Activated naive CD4-positive, alpha-beta T cell treated with anti-CD3 and anti-CD28 coated beads, Interleukin-2, amount 10 ng/mL, durations not matched to agents 7 days and 5 days (primary cell): ENCODE results near the gene NALCN.

Experiments
- CTCF ChIA-PET: fragments of 350-600 bp; sonication (Branson Sonifier 250); formaldehyde crosslinking; loops from one replicate; lab custom pipeline; 2021; ENCODE audit warnings: antibody characterized with exemption; lab: Charles Lee
- DNase-seq: peaks from one replicate; pipeline ENCODE4 v3.0.0-alpha.2; 2020
- H3K27ac Mint-ChIP-seq: one replicate; pipeline ENCODE4 v1.8.0; 2021; ENCODE audit warnings: mild to moderate bottlenecking, moderate library complexity, mixed read lengths
- H3K27me3 Mint-ChIP-seq: one replicate; pipeline ENCODE4 v1.8.0; 2021; ENCODE audit warnings: mild to moderate bottlenecking, mixed read lengths
- H3K36me3 Mint-ChIP-seq: one replicate; pipeline ENCODE4 v1.8.0; 2021; ENCODE audit warnings: mixed read lengths
- H3K4me1 Mint-ChIP-seq: one replicate; pipeline ENCODE4 v1.8.0; 2021; ENCODE audit warnings: mixed read lengths
- H3K4me3 Mint-ChIP-seq: one replicate; pipeline ENCODE4 v1.8.0; 2021; ENCODE audit warnings: mild to moderate bottlenecking, moderate library complexity, mixed read lengths
- H3K9me3 Mint-ChIP-seq: one replicate; pipeline ENCODE4 v1.8.0; 2021; ENCODE audit warnings: mixed read lengths

Gene NALCN

DNA sequence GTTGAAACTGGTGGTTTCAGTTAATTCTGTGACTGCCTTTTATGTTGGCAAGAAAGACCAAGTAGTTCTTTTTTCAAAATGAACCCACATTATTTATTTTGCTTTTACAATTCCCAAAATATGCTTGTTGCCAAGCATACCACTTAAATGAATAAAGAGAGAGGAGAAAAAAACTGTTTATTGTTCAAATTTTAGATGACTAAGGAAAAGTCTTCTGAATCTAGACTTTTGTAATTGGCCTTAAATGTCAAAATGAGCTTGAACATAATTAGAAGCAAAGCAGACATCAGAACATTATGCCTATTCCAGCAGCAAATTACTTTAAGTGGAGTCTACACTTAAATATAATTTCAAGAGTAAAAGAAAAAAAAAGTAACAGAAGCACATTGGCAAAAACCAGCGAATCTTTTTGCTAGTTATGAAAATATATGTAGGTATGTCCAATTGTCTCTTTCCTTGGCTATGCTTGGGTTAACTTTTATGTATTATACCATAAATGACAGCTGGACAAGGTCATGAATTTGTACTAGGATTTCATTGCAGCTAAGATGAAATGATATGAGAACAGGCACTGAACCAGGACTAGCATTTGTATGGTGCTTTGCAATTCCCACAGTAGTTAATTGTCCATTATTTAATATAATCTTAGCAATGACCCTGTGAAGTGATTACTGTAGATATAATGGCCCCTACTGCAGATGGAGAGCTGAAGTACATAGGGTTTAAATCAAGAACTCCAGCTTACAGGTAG, 211.9 kb downstream of the NALCN start:
- Mint-ChIP-seq H3K4me1 (no peaks in the 10 kb centered on the region), H3K36me3 (no peaks in the 10 kb centered on the region), H3K4me3 (no peak overlapping the region), H3K27me3 (no peaks in the 10 kb centered on the region), H3K27ac (no peak overlapping the region), H3K9me3 (no peaks in the 10 kb centered on the region)
- CTCF ChIA-PET = no interaction called here
- DNase-seq = no peak

DNA sequence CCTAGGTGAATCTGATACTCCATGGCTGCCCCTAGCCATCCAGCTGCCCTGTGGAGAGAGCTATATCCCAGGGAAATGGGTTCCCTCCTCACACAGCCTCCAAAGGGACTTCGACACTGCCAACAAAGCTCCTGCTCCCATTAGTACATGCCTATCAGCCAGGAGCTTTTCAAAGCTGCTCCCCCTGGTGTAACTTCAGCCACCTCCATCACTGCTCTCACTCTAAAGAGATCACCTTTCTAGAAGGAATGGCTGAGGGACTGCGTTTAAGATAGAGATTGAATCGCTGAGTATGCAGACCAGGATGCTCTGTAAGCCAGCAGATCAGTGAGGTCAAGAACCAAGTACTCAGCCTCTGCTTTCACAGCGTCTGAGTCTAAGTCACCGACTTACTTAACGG, 213.7 kb downstream of the NALCN start:
- Mint-ChIP-seq H3K9me3 (no peaks in the 10 kb centered on the region), H3K4me3 (no peak overlapping the region), H3K36me3 (no peaks in the 10 kb centered on the region), H3K4me1 (no peaks in the 10 kb centered on the region), H3K27ac (no peak overlapping the region), H3K27me3 (no peaks in the 10 kb centered on the region)
- CTCF ChIA-PET = no interaction called here
- DNase-seq = no peak

- no peaks in the 10 kb centered on the region for H3K36me3 Mint-ChIP-seq
- no peaks in the 10 kb centered on the region for H3K9me3 Mint-ChIP-seq
- CTCF ChIA-PET = no interaction called here
- H3K4me1 Mint-ChIP-seq = no peaks in the 10 kb centered on the region
- H3K4me3 Mint-ChIP-seq = no peak overlapping the region
- no peak for DNase-seq
- H3K27me3 Mint-ChIP-seq = no peaks in the 10 kb centered on the region
- no peak overlapping the region for H3K27ac Mint-ChIP-seq
Measured at GRCh38 chr13:101190976-101191375, 225.3 kb downstream of the NALCN start.

DNA sequence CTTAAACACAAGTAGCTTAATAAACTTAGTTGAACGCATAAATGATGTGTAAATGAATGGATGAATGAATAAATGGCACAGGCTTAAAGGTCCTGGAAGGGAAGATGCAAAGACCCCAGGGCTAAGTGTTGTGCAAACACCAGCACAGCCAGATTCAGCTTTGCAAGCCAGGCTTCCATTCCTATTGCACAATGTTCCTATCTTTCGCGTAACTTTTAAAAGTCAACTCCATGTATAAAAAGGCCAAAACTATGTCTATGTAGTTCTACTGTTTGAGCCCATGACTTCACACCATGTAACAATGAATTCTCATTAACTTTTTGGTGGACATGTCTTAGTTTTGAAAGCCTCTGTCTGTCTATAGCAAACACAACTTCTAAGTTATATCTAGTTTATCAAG, 226.0 kb downstream of the NALCN start:
- CTCF ChIA-PET = no interaction called here
- Mint-ChIP-seq H3K36me3 (no peaks in the 10 kb centered on the region), H3K27ac (no peak overlapping the region), H3K4me1 (no peaks in the 10 kb centered on the region), H3K27me3 (no peaks in the 10 kb centered on the region), H3K4me3 (no peak overlapping the region), H3K9me3 (no peaks in the 10 kb centered on the region)
- DNase-seq = no peak

DNA sequence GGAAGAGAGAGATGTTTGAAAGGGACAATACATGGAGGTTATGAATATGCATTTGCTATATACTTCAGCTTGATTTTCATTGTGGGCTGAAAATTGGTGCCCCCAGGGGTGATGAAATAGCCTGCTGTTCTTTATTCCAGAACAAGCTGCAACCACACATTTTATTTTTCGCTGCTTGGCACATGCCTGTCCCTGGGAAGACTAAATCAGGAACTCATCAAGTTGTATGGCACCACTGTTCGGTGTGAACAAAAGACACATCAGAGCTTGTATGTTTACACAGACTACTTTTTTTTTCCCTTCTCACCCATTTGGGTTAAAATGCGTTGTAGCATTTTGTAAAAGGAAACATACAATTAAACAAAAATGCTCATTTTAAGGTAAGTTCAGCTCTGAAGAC, 230.7 kb downstream of the NALCN start:
- Mint-ChIP-seq H3K27me3 (no peaks in the 10 kb centered on the region), H3K9me3 (no peaks in the 10 kb centered on the region), H3K4me1 (no peaks in the 10 kb centered on the region), H3K4me3 (no peak overlapping the region), H3K27ac (no peak overlapping the region), H3K36me3 (no peaks in the 10 kb centered on the region)
- CTCF ChIA-PET = interaction anchor here (1.0 kb wide), 1 partner anchor 58 kb away, joined by 3 read pairs; no protein-coding TSS in a partner anchor
- DNase-seq = no peak

GRCh38 chr13:101181076-101181685, 235.1 kb downstream of the NALCN start:
- Mint-ChIP-seq H3K36me3 (no peaks in the 10 kb centered on the region), H3K4me1 (no peaks in the 10 kb centered on the region), H3K27me3 (no peaks in the 10 kb centered on the region), H3K27ac (no peak overlapping the region), H3K4me3 (no peak overlapping the region), H3K9me3 (no peaks in the 10 kb centered on the region)
- DNase-seq = no peak
- CTCF ChIA-PET = no interaction called here

DNA sequence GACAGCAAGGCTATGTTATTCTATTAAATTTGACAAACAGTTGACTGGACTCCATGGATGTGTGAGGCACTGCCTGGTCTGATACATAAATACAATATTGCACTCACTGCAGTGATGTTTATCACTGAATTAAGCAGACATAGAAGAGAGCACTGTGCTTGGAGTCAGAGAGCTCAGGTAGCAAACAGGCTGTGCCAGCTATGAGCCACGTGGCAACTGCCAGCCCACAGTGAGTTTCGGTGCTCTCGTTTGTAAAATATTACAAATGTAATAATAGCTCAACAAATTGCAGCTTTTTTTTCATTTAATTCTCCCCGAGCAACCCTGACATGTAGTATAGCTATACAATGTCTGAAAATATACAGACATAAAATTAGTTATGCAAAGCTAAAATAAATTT, 237.3 kb downstream of the NALCN start:
- no peaks in the 10 kb centered on the region for H3K9me3 Mint-ChIP-seq
- no peaks in the 10 kb centered on the region for H3K27me3 Mint-ChIP-seq
- no peak for DNase-seq
- no peaks in the 10 kb centered on the region for H3K36me3 Mint-ChIP-seq
- H3K4me1 Mint-ChIP-seq = no peaks in the 10 kb centered on the region
- CTCF ChIA-PET = interaction anchor here (1.4 kb wide), 1 partner anchor 34 kb away, joined by 3 read pairs; no protein-coding TSS in a partner anchor
- no peak overlapping the region for H3K27ac Mint-ChIP-seq
- H3K4me3 Mint-ChIP-seq = no peak overlapping the region

- no peaks in the 10 kb centered on the region for H3K4me1 Mint-ChIP-seq
- no peak for DNase-seq
- H3K27me3 Mint-ChIP-seq = no peaks in the 10 kb centered on the region
- H3K4me3 Mint-ChIP-seq = no peak overlapping the region
- H3K9me3 Mint-ChIP-seq = no peaks in the 10 kb centered on the region
- H3K36me3 Mint-ChIP-seq = no peaks in the 10 kb centered on the region
- CTCF ChIA-PET = no interaction called here
- H3K27ac Mint-ChIP-seq = no peak overlapping the region
Measured at GRCh38 chr13:101178406-101178805, 237.9 kb downstream of the NALCN start.

- Mint-ChIP-seq H3K4me3 (no peak overlapping the region), H3K27ac (no peak overlapping the region), H3K9me3 (no peaks in the 10 kb centered on the region), H3K4me1 (no peaks in the 10 kb centered on the region), H3K36me3 (no peaks in the 10 kb centered on the region), H3K27me3 (no peaks in the 10 kb centered on the region)
- CTCF ChIA-PET = no interaction called here
- DNase-seq = no peak
Measured at GRCh38 chr13:101170306-101170705, 246.0 kb downstream of the NALCN start.

- Mint-ChIP-seq H3K27me3 (peaks cover 8% of the 10 kb centered on the region), H3K27ac (no peak overlapping the region), H3K9me3 (no peaks in the 10 kb centered on the region), H3K4me3 (no peak overlapping the region), H3K36me3 (no peaks in the 10 kb centered on the region), H3K4me1 (no peaks in the 10 kb centered on the region)
- no peak for DNase-seq
- CTCF ChIA-PET = interaction anchor here (1.0 to 1.8 kb wide), 2 partner anchors 9 to 30 kb away, joined by 5 read pairs; no protein-coding TSS in a partner anchor
Measured at GRCh38 chr13:101157261-101157660, 259.0 kb downstream of the NALCN start.

DNA sequence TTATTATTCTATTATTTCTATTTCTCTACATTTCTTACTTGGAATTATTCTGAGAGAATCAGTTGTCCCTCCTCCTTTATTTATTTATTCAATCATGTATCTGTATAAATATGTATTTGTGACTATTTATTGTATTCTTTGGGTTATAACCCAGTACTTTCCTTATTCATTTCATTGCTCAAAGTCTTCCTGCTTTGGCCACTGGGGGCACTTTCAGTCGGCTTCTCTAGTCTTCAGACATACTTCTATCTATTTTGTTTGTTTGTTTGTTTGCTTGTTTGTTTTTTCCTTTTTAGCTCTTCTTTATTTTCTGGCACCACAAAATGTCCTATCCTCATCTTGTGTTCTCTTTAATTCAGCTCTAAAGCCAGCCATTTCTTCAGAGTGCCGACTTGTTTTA, 260.4 kb downstream of the NALCN start:
- Mint-ChIP-seq H3K36me3 (no peaks in the 10 kb centered on the region), H3K27ac (no peak overlapping the region), H3K9me3 (no peaks in the 10 kb centered on the region), H3K27me3 (peaks cover 11% of the 10 kb centered on the region), H3K4me1 (no peaks in the 10 kb centered on the region), H3K4me3 (no peak overlapping the region)
- no peak for DNase-seq
- CTCF ChIA-PET = interaction anchor here (0.6 to 2.6 kb wide), 2 partner anchors 11 to 598 kb away, joined by 3 to 11 read pairs; no protein-coding TSS in a partner anchor

GRCh38 chr13:101152184-101152583, 264.1 kb downstream of the NALCN start:
- Mint-ChIP-seq H3K4me1 (no peaks in the 10 kb centered on the region), H3K4me3 (no peak overlapping the region), H3K27me3 (peaks cover 13% of the 10 kb centered on the region), H3K27ac (no peak overlapping the region), H3K36me3 (no peaks in the 10 kb centered on the region), H3K9me3 (no peaks in the 10 kb centered on the region)
- DNase-seq = no peak
- CTCF ChIA-PET = no interaction called here

DNA sequence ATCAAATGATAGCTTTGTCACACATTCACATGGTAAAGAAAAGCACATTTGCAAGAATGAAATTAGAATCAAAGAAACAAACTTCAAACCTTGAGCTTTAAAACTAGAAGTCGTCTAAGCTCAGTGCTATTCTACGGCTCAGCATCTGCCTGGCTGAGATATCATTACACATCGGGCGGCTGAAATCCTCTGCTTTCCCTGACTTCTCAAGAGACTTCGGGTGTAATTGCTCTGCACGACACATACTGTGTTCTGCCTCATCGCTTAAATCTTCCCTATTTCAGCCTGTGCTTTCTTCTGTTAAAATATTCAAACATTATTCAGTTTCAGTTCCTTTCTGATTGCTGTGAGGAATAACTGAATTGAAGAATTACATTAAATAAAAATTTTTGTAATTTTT, 265.3 kb downstream of the NALCN start:
- H3K27ac Mint-ChIP-seq = no peak overlapping the region
- no peak for DNase-seq
- no peaks in the 10 kb centered on the region for H3K36me3 Mint-ChIP-seq
- peaks cover 15% of the 10 kb centered on the region for H3K27me3 Mint-ChIP-seq
- no peaks in the 10 kb centered on the region for H3K4me1 Mint-ChIP-seq
- CTCF ChIA-PET = interaction anchor here (1.0 kb wide), 1 partner anchor 147 kb away, joined by 4 read pairs; no protein-coding TSS in a partner anchor
- no peaks in the 10 kb centered on the region for H3K9me3 Mint-ChIP-seq
- H3K4me3 Mint-ChIP-seq = no peak overlapping the region

DNA sequence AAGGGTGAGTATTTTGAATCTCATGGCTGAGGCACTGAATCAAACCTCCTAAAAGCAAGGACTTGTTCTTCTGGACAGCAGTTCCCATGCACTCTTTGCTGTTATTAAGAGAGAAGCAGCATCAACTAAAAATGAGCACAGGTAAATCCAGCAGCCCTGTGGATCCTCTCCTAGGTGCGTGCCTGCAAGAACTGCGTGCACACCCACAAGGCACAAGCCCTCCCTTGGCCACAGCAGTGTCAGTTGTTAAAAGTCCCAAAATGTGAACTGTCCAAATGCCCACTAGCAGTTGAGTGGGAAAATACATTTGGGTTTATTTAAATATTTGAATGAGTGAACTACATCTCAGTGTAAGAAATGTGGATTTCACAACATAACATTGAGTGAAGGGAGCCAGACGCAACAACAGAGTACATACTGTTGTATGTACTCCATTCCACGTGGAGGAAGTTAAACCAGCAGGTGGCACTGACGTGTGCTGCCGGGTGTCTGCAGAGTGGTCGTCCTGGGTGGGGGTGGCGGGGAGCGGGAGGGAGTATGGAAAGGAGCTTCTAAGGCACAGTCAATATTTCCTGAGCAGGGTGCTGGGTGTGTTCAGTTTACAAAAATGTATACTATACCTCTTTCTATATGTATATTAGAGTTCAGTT, 266.4 kb downstream of the NALCN start:
- H3K4me3 Mint-ChIP-seq = no peak overlapping the region
- H3K27me3 Mint-ChIP-seq = peaks cover 18% of the 10 kb centered on the region
- no peaks in the 10 kb centered on the region for H3K4me1 Mint-ChIP-seq
- CTCF ChIA-PET = no interaction called here
- no peaks in the 10 kb centered on the region for H3K36me3 Mint-ChIP-seq
- H3K27ac Mint-ChIP-seq = no peak overlapping the region
- H3K9me3 Mint-ChIP-seq = no peaks in the 10 kb centered on the region
- DNase-seq = no peak
